Endothelial cell of umbilical vein (primary cell): Measurements from ENCODE around the gene SMS. TPM values are rescaled to one million over a fixed set of nuclear protein-coding genes. Genes with fewer than 3 reads are reported as not detected.

Experiments
- BruUV-seq: library from RNA; stranded (reverse); fragments of 400-500 nt; replicated peaks from 2 replicates; lab custom pipeline; 2021; lab: Mats Ljungman, UMichigan
- CTCF ChIA-PET: fragments of 300-600, 350-600 bp; sonication (Branson Sonifier 250); formaldehyde crosslinking; loops from one replicate; lab custom pipeline; 2021; ENCODE audit warnings: antibody characterized with exemption, inconsistent platforms; lab: Charles Lee
- POLR2A ChIA-PET: fragments of 300-600, 350-600 bp; sonication (Branson Sonifier 250); formaldehyde crosslinking; loops from one replicate; lab custom pipeline; 2021; ENCODE audit warnings: antibody characterized with exemption, inconsistent platforms; lab: Charles Lee
- DNase-seq: peaks from one replicate; pipeline ENCODE4 v3.0.0-alpha.2; 2011; ENCODE audit warnings: low read depth, low spot score
- FAIRE-seq: peaks from 2 replicates; lab custom pipeline; 2011; peaks lifted over from hg19 to GRCh38; lab: Jason Lieb, UNC
- H2AFZ ChIP-seq: 2 replicates; pipeline ENCODE4 v1.6.0; 2012; ENCODE audit warnings: low read depth, low read length, control low read depth, inconsistent platforms
- H3K27ac ChIP-seq: 2 replicates; pipeline ENCODE4 v1.5.1; 2011; ENCODE audit warnings: low read depth, mild to moderate bottlenecking, control low read depth, low read length, moderate library complexity; ENCODE audit not compliant: insufficient read depth
- H3K27me3 ChIP-seq, 2 experiments: 2 replicates each; pipeline versions ENCODE4 v1.6.0 to v1.6.1; 2011; ENCODE audit warnings: low read length in 2 of 2, mixed read lengths in 1 of 2; ENCODE audit not compliant: control insufficient read depth in 2 of 2, insufficient read depth in 2 of 2
- H3K36me3 ChIP-seq, 2 experiments: 2 replicates in 1 of 2; 3 replicates in 1 of 2; pipeline ENCODE4 v1.5.1; 2011; ENCODE audit warnings: low read length in 2 of 2, mild to moderate bottlenecking in 1 of 2, moderate library complexity in 1 of 2; ENCODE audit not compliant: control insufficient read depth in 2 of 2, insufficient read depth in 2 of 2; ENCODE audit errors: extremely low read depth in 1 of 2
- H3K4me1 ChIP-seq: 3 replicates; pipeline ENCODE4 v1.5.1; 2011; ENCODE audit warnings: mild to moderate bottlenecking, low read length; ENCODE audit not compliant: control insufficient read depth, insufficient read depth; ENCODE audit errors: extremely low read depth
- H3K4me2 ChIP-seq: 2 replicates; pipeline ENCODE4 v1.6.1; 2011; ENCODE audit warnings: low read length, control low read depth, mixed read lengths; ENCODE audit not compliant: insufficient read depth
- H3K4me3 ChIP-seq, 3 experiments: fragments of 200-600 bp in 1 of 3; sonication (generic), shearing (Covaris generic) in 1 of 3; replicated peaks in 1 of 3; 2 replicates each; pipeline ENCODE4 v1.5.1; 2011 to 2016; ENCODE audit warnings: control low read depth in 3 of 3, low read length in 3 of 3, mild to moderate bottlenecking in 2 of 3, inconsistent platforms in 1 of 3, low read depth in 1 of 3, moderate library complexity in 1 of 3; ENCODE audit not compliant: insufficient read depth in 1 of 3
- H3K79me2 ChIP-seq: 2 replicates; pipeline ENCODE4 v1.6.0; 2012; ENCODE audit warnings: low read length, inconsistent platforms; ENCODE audit not compliant: control insufficient read depth, insufficient read depth
- H3K9ac ChIP-seq: replicated peaks from 2 replicates; pipeline ENCODE3; 2011; ENCODE audit warnings: low read length, control low read depth; ENCODE audit not compliant: insufficient read depth; ENCODE audit errors: extremely low read depth
- H3K9me1 ChIP-seq: replicated peaks from 3 replicates; pipeline ENCODE4 v1.6.0; 2011; ENCODE audit warnings: mild to moderate bottlenecking, low read length; ENCODE audit not compliant: control insufficient read depth, insufficient read depth; ENCODE audit errors: extremely low read depth
- H3K9me3 ChIP-seq: replicated peaks from 2 replicates; pipeline ENCODE4 v1.5.1; 2012; ENCODE audit warnings: low read length, inconsistent platforms; ENCODE audit not compliant: control insufficient read depth, insufficient read depth
- H4K20me1 ChIP-seq: replicated peaks from 2 replicates; pipeline ENCODE3; 2011; ENCODE audit warnings: mild to moderate bottlenecking, low read length; ENCODE audit not compliant: control insufficient read depth, insufficient read depth; ENCODE audit errors: extremely low read depth
- EZH2 ChIP-seq: IDR thresholded peaks from 2 replicates; pipeline ENCODE4 v1.6.1; 2012; ENCODE audit warnings: borderline replicate concordance, low read depth, mild to moderate bottlenecking, moderate library complexity, low read length, inconsistent platforms; ENCODE audit not compliant: severe bottlenecking
- FOS ChIP-seq: IDR thresholded peaks from 2 replicates; pipeline ENCODE4 v1.6.1; 2011; ENCODE audit warnings: mild to moderate bottlenecking, low read length, moderate library complexity, borderline replicate concordance; ENCODE audit not compliant: insufficient read depth
- GATA2 ChIP-seq: IDR thresholded peaks from 2 replicates; pipeline ENCODE4 v1.7.0; 2011; ENCODE audit warnings: low read depth, mild to moderate bottlenecking, moderate library complexity, mixed read lengths, low read length; ENCODE audit not compliant: insufficient read length, insufficient read depth
- JUN ChIP-seq: IDR thresholded peaks from 2 replicates; pipeline ENCODE4 v1.6.1; 2011; ENCODE audit warnings: borderline replicate concordance, low read depth; ENCODE audit not compliant: insufficient read length, insufficient read depth
- MYC ChIP-seq: IDR thresholded peaks from one replicate; pipeline ENCODE4 v1.6.1; 2011; ENCODE audit warnings: mild to moderate bottlenecking, low read depth, low read length
- POLR2A ChIP-seq: IDR thresholded peaks from 2 replicates; pipeline ENCODE4 v1.6.1; 2012; ENCODE audit warnings: low read depth, mild to moderate bottlenecking, control low read depth, low read length
- POLR2AphosphoS5 ChIP-seq: IDR thresholded peaks from 2 replicates; pipeline ENCODE4 v1.6.1; 2012; ENCODE audit warnings: low read depth, mild to moderate bottlenecking, control low read depth, low read length, moderate library complexity; ENCODE audit not compliant: insufficient read depth
- dilution Hi-C: fragments of 300-500 bp; cut with MboI; formaldehyde crosslinking; loops from one replicate; pipeline ENCODE4 v1.15.0; 2019; ENCODE audit warnings: low sequenced_read_pairs; ENCODE audit not compliant: extremely low pct_ligation_motif_present
- intact Hi-C: fragments of 100-400 bp; cut with micrococcal nuclease; formaldehyde crosslinking; loops from one replicate; pipeline ENCODE4 v1.10.0; 2022
- polyA plus RNA-seq, 4 experiments: library from polyadenylated mRNA; depleted of rRNA in 3 of 4; stranded (reverse) in 3 of 4; unstranded in 1 of 4; fragments of >200 nt; gene quantifications; 2 replicates each; pipeline versions ENCODE4 v1.2.1 to v1.2.3, GENCODE V29; 2011 to 2012; ENCODE audit warnings: missing spikeins in 1 of 4
- total RNA-seq: library from RNA; stranded (reverse); gene quantifications from 2 replicates; pipeline ENCODE4 v1.2.3, GENCODE V29; 2021
- TF ChIP-seq, protein P1 (sequence below): IDR thresholded peaks from 2 replicates; pipeline ENCODE4 v1.6.1; 2011; ENCODE audit not compliant: insufficient read depth, insufficient read length
- TF ChIP-seq, protein P2 (sequence below), 2 donors: IDR thresholded peaks; 1 replicate in 1 of 2; 2 replicates in 1 of 2; pipeline ENCODE4 v1.5.1; 2011; ENCODE audit warnings: low read length in 2 of 2, mild to moderate bottlenecking in 2 of 2, moderate library complexity in 2 of 2, control low read depth in 1 of 2, inconsistent platforms in 1 of 2, low read depth in 1 of 2; ENCODE audit not compliant: insufficient read depth in 1 of 2; ENCODE audit errors: extremely low read depth in 1 of 2

The SMS gene
- total and polyA plus RNA-seq, 2 donors (not counting 3 experiments of a cell fraction or from before 2014, with no cell fraction given), result 57.1 to 173 TPM

DNA sequence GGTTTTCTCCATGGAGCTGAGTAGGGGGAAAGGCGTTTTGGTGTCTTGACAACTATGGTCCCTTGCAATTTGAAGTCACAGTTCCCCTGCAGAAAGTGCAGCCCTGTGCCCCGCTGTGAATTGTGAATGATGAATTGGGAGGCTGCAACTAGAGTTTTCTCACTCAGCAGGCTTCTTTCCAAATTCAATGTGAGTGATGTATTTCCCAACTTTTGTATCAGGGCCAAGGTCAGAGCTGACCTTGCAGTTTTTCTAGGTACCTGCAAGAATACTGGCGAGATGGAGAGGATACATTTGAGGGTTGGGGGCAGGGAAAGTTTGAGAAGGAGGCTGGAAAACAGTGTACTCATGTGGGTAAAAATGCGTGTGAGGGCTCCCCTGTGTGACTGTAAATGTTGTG lies 103.4 kb downstream of the SMS start:
- Histone ChIP-seq H3K4me3 (no peak overlapping the region), H3K36me3 (no peaks in the 10 kb centered on the region), H3K27me3 (no peaks in the 10 kb centered on the region), H3K9me3 (no peaks in the 10 kb centered on the region), H3K4me2 (no peak overlapping the region), H3K9ac (no peak overlapping the region), H3K4me1 (no peaks in the 10 kb centered on the region), H2AFZ (no peak overlapping the region), H4K20me1 (no peaks in the 10 kb centered on the region), H3K9me1 (no peaks in the 10 kb centered on the region), H3K27ac (no peak overlapping the region), H3K79me2 (no peaks in the 10 kb centered on the region)
- TF ChIP-seq EZH2 (no peak), FOS (no peak), POLR2A (no peak), JUN (no peak), POLR2AphosphoS5 (no peak), MYC (no peak), GATA2 (no peak)
- TF ChIP-seq, protein P1, sequence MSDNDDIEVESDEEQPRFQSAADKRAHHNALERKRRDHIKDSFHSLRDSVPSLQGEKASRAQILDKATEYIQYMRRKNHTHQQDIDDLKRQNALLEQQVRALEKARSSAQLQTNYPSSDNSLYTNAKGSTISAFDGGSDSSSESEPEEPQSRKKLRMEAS, result no peak
- TF ChIP-seq, protein P2, sequence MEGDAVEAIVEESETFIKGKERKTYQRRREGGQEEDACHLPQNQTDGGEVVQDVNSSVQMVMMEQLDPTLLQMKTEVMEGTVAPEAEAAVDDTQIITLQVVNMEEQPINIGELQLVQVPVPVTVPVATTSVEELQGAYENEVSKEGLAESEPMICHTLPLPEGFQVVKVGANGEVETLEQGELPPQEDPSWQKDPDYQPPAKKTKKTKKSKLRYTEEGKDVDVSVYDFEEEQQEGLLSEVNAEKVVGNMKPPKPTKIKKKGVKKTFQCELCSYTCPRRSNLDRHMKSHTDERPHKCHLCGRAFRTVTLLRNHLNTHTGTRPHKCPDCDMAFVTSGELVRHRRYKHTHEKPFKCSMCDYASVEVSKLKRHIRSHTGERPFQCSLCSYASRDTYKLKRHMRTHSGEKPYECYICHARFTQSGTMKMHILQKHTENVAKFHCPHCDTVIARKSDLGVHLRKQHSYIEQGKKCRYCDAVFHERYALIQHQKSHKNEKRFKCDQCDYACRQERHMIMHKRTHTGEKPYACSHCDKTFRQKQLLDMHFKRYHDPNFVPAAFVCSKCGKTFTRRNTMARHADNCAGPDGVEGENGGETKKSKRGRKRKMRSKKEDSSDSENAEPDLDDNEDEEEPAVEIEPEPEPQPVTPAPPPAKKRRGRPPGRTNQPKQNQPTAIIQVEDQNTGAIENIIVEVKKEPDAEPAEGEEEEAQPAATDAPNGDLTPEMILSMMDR (IDR thresholded peaks at IDR 0.05; ENCODE audit: extremely low read depth in 1 of 2, insufficient read depth in 1 of 2, low read depth in 1 of 2, low read length in 2 of 2), result no peak
- intact Hi-C loops, result no loop called here
- DNase-seq, result no peak
- no TSS peak for BruUV-seq
- POLR2A ChIA-PET, result no interaction called here
- no peak for FAIRE-seq
- CTCF ChIA-PET, result interaction anchor here (0.7 kb wide), 1 partner anchor 316 kb away, joined by 3 read pairs; no protein-coding TSS in a partner anchor
- dilution Hi-C loops, result no loop called here

Other genes starting within 250 kb of the SMS start
- not detected in 2 replicates for gene SMPX, start 182.6 kb upstream of the SMS start, total RNA-seq
- not detected in 2 replicates for gene SMPX, start 182.6 kb upstream of the SMS start, polyA plus RNA-seq
- 14.5 and 16.4 TPM in 2 replicates for gene MBTPS2, start 101.1 kb upstream of the SMS start, total RNA-seq
- 8.8 and 11.4 TPM in 2 replicates for gene MBTPS2, start 101.1 kb upstream of the SMS start, polyA plus RNA-seq
- gene YY2, start 84.7 kb upstream of the SMS start, total RNA-seq, result 2.4 and 3.0 TPM in 2 replicates
- gene YY2, start 84.7 kb upstream of the SMS start, polyA plus RNA-seq, result 0.59 and 0.86 TPM in 2 replicates
- gene PHEX, start 91.6 kb downstream of the SMS start, total RNA-seq, result 0.44 TPM in 2 replicates
- gene PHEX, start 91.6 kb downstream of the SMS start, polyA plus RNA-seq, result 0.07 and 0.10 TPM in 2 replicates